ENCODE data around the gene VWA5B2.
A peak's percentile ranks its signal among the peaks of the same experiment; 100 is the strongest.

The VWA5B2 gene

GRCh38 chr3:184198509-184198908 is 30.9 kb upstream of the VWA5B2 start:
- no peaks in the 10 kb centered on the region for H3K4me1 Mint-ChIP-seq (ENCODE audit: low read depth)
- no peak overlapping the region for H3K4me3 Mint-ChIP-seq
- peaks cover 4% of the 10 kb centered on the region for H3K27me3 Mint-ChIP-seq
- H3K36me3 Mint-ChIP-seq (ENCODE audit: low read depth) = peaks cover 29% of the 10 kb centered on the region
- intact Hi-C loops (cut with micrococcal nuclease) = no loop called here
- H3K27ac Mint-ChIP-seq = no peak overlapping the region
- H3K9me3 Mint-ChIP-seq = no peaks in the 10 kb centered on the region

- intact Hi-C loops (cut with micrococcal nuclease) = no loop called here
- peaks cover 11% of the 10 kb centered on the region for H3K27me3 Mint-ChIP-seq
- no peak overlapping the region for H3K4me3 Mint-ChIP-seq
- no peaks in the 10 kb centered on the region for H3K9me3 Mint-ChIP-seq
- H3K27ac Mint-ChIP-seq = no peak overlapping the region
- H3K36me3 Mint-ChIP-seq (ENCODE audit: low read depth) = peaks cover 5% of the 10 kb centered on the region
- H3K4me1 Mint-ChIP-seq (ENCODE audit: low read depth) = no peaks in the 10 kb centered on the region
These were observed 28.6 kb upstream of the VWA5B2 start for GRCh38 chr3:184200825-184201224.

- intact Hi-C loops (cut with micrococcal nuclease) = no loop called here
These were observed 25.9 kb upstream of the VWA5B2 start for GRCh38 chr3:184203526-184203925.

GRCh38 chr3:184209146-184209923 is 20.1 kb upstream of the VWA5B2 start:
- Mint-ChIP-seq H3K4me1 (ENCODE audit: low read depth) (peaks cover 5% of the 10 kb centered on the region), H3K27me3 (peaks cover 25% of the 10 kb centered on the region), H3K27ac (no peak overlapping the region), H3K4me3 (no peak overlapping the region), H3K9me3 (no peaks in the 10 kb centered on the region), H3K36me3 (ENCODE audit: low read depth) (no peaks in the 10 kb centered on the region)
- intact Hi-C loops (cut with micrococcal nuclease) = no loop called here

More at GRCh38 chr3:184203526-184203925, 25.9 kb upstream of the VWA5B2 start:
- no peak overlapping the region for H3K27ac Mint-ChIP-seq
- no peaks in the 10 kb centered on the region for H3K36me3 Mint-ChIP-seq (ENCODE audit: low read depth)
- no peaks in the 10 kb centered on the region for H3K9me3 Mint-ChIP-seq
- H3K4me3 Mint-ChIP-seq = no peak overlapping the region
- peaks cover 21% of the 10 kb centered on the region for H3K27me3 Mint-ChIP-seq
- peaks cover 5% of the 10 kb centered on the region for H3K4me1 Mint-ChIP-seq (ENCODE audit: low read depth)

- H3K27ac Mint-ChIP-seq = no peak overlapping the region
- no peaks in the 10 kb centered on the region for H3K36me3 Mint-ChIP-seq (ENCODE audit: low read depth)
- intact Hi-C loops (cut with micrococcal nuclease) = no loop called here
- H3K9me3 Mint-ChIP-seq = no peaks in the 10 kb centered on the region
- peaks cover 5% of the 10 kb centered on the region for H3K4me1 Mint-ChIP-seq (ENCODE audit: low read depth)
- H3K27me3 Mint-ChIP-seq = peaks cover 27% of the 10 kb centered on the region
- H3K4me3 Mint-ChIP-seq = no peak overlapping the region
These were observed 18.1 kb upstream of the VWA5B2 start for GRCh38 chr3:184211297-184211696.

GRCh38 chr3:184211718-184212117 is 17.7 kb upstream of the VWA5B2 start:
- Mint-ChIP-seq H3K4me3 (no peak overlapping the region), H3K27ac (no peak overlapping the region), H3K27me3 (peaks cover 23% of the 10 kb centered on the region), H3K4me1 (ENCODE audit: low read depth) (peaks cover 4% of the 10 kb centered on the region), H3K9me3 (no peaks in the 10 kb centered on the region), H3K36me3 (ENCODE audit: low read depth) (no peaks in the 10 kb centered on the region)
- intact Hi-C loops (cut with micrococcal nuclease) = no loop called here

GRCh38 chr3:184218814-184219213 is 10.6 kb upstream of the VWA5B2 start:
- intact Hi-C loops (cut with micrococcal nuclease) = no loop called here
- Mint-ChIP-seq H3K9me3 (no peaks in the 10 kb centered on the region), H3K36me3 (ENCODE audit: low read depth) (no peaks in the 10 kb centered on the region), H3K4me3 (no peak overlapping the region), H3K27me3 (peaks cover 32% of the 10 kb centered on the region), H3K4me1 (ENCODE audit: low read depth) (no peaks in the 10 kb centered on the region), H3K27ac (no peak overlapping the region)

GRCh38 chr3:184222521-184222920 is 6.9 kb upstream of the VWA5B2 start:
- H3K4me3 Mint-ChIP-seq = no peak overlapping the region
- no peaks in the 10 kb centered on the region for H3K9me3 Mint-ChIP-seq
- intact Hi-C loops (cut with micrococcal nuclease) = no loop called here
- no peak overlapping the region for H3K27ac Mint-ChIP-seq
- H3K36me3 Mint-ChIP-seq (ENCODE audit: low read depth) = no peaks in the 10 kb centered on the region
- peaks cover 45% of the 10 kb centered on the region for H3K27me3 Mint-ChIP-seq
- no peaks in the 10 kb centered on the region for H3K4me1 Mint-ChIP-seq (ENCODE audit: low read depth)

- intact Hi-C loops (cut with micrococcal nuclease) = no loop called here
These were observed 5.4 kb upstream of the VWA5B2 start for GRCh38 chr3:184223946-184224345.

GRCh38 chr3:184227481-184227935 is 1.9 kb upstream of the VWA5B2 start:
- Mint-ChIP-seq H3K27ac (no peak overlapping the region), H3K4me3 (no peak overlapping the region), H3K4me1 (ENCODE audit: low read depth) (peaks cover 8% of the 10 kb centered on the region), H3K36me3 (ENCODE audit: low read depth) (no peaks in the 10 kb centered on the region), H3K27me3 (peaks cover 75% of the 10 kb centered on the region), H3K9me3 (no peaks in the 10 kb centered on the region)
- intact Hi-C loops (cut with micrococcal nuclease) = loop anchor here (2.0 kb wide), 2 partner anchors 23 to 61 kb away; no protein-coding TSS in a partner anchor

More at GRCh38 chr3:184223946-184224345, 5.4 kb upstream of the VWA5B2 start:
- peaks cover 54% of the 10 kb centered on the region for H3K27me3 Mint-ChIP-seq
- H3K27ac Mint-ChIP-seq = no peak overlapping the region
- no peak overlapping the region for H3K4me3 Mint-ChIP-seq
- H3K36me3 Mint-ChIP-seq (ENCODE audit: low read depth) = no peaks in the 10 kb centered on the region
- no peaks in the 10 kb centered on the region for H3K9me3 Mint-ChIP-seq
- peaks cover 5% of the 10 kb centered on the region for H3K4me1 Mint-ChIP-seq (ENCODE audit: low read depth)

GRCh38 chr3:184228376-184229137 is 828 bp upstream of the VWA5B2 start:
- no peaks in the 10 kb centered on the region for H3K9me3 Mint-ChIP-seq
- H3K36me3 Mint-ChIP-seq (ENCODE audit: low read depth) = no peaks in the 10 kb centered on the region
- peaks cover 79% of the 10 kb centered on the region for H3K27me3 Mint-ChIP-seq
- H3K4me3 Mint-ChIP-seq = peak overlapping the region; percentile 53
- no peak overlapping the region for H3K27ac Mint-ChIP-seq
- H3K4me1 Mint-ChIP-seq (ENCODE audit: low read depth) = peaks cover 8% of the 10 kb centered on the region
- intact Hi-C loops (cut with micrococcal nuclease) = no loop called here

- Mint-ChIP-seq H3K36me3 (ENCODE audit: low read depth) (no peaks in the 10 kb centered on the region), H3K4me3 (no peak overlapping the region), H3K9me3 (no peaks in the 10 kb centered on the region), H3K4me1 (ENCODE audit: low read depth) (peaks cover 8% of the 10 kb centered on the region), H3K27me3 (peaks cover 78% of the 10 kb centered on the region), H3K27ac (no peak overlapping the region)
- intact Hi-C loops (cut with micrococcal nuclease) = no loop called here
These were observed 757 bp downstream of the VWA5B2 start for GRCh38 chr3:184230081-184230602.

- Mint-ChIP-seq H3K4me3 (no peak overlapping the region), H3K27me3 (peaks cover 71% of the 10 kb centered on the region), H3K36me3 (ENCODE audit: low read depth) (no peaks in the 10 kb centered on the region), H3K27ac (no peak overlapping the region), H3K4me1 (ENCODE audit: low read depth) (peaks cover 8% of the 10 kb centered on the region), H3K9me3 (no peaks in the 10 kb centered on the region)
- intact Hi-C loops (cut with micrococcal nuclease) = no loop called here
These were observed 1.5 kb downstream of the VWA5B2 start for GRCh38 chr3:184230603-184231528.

Data from dendritic cell treated with granulocyte-macrophage colony-stimulating factor and Interleukin-4, amounts not matched to agents 40 ng/mL and 50 ng/mL, for 4 days (primary cell).